Measurements from ENCODE around the gene EFNA2. TPM values are rescaled to one million over a fixed set of nuclear protein-coding genes. Genes with fewer than 3 reads are reported as not detected.

The EFNA2 gene
- polyA plus RNA-seq (2011; rRNA removed): not detected in 2 replicates
- not detected in 2 replicates for polyA minus RNA-seq (2011; rRNA and poly(A)+ RNA removed)

DNA sequence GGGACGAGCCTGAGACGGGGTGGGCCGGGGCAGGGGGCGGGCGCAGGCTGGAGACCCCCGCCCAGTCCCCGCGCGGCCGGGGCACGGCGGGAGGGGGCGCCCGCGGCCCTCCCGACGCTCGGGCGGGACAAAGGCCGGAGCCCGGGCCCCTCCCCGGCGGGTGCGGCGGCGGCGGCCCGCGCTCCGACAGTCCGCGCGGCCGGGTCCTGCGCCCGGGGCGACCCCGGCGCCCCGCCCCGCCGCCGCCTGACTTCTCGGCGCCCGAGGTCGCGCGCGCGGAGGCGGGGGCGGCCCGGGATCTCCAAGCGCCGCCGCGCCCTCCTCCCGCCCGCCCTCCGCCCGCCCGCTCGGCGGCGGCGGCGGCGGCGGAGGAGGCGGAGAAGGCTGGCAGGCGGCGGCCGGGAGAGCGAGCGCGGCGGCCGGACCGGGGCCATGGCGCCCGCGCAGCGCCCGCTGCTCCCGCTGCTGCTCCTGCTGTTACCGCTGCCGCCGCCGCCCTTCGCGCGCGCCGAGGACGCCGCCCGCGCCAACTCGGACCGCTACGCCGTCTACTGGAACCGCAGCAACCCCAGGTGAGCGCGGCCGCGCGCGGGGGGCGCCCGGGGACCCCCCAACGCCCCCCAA, at the start of gene EFNA2:
TSS of gene EFNA2 (plus strand) at position 137 of the 624 bp plus-strand sequence. CDS start at position 433, 296 bp downstream.
- ChIA-PET CTCF (no interaction called here), POLR2A (no interaction called here)
- no peak for TF ChIP-seq CTCF (IDR thresholded peaks at IDR 0.05; ENCODE audit: low read depth, low read length)
- Histone ChIP-seq H3K9me3 (ENCODE audit: control insufficient read depth, insufficient read depth, low read length) (no peaks in the 10 kb centered on the region; the same call in 1 of the 2 replicates), H3K4me3 (ENCODE audit: low read depth, low read length) (no peak within 1 kb of the TSS; the same call in 1 of the 2 replicates), H3K27me3 (ENCODE audit: control insufficient read depth, insufficient read depth, low read length) (peaks cover 50% of the 10 kb centered on the region), H3K27ac (ENCODE audit: low read depth, low read length) (no peak within 1 kb of the TSS)
- DNase-seq (ENCODE audit: low read depth, low spot score): no peak

DNA sequence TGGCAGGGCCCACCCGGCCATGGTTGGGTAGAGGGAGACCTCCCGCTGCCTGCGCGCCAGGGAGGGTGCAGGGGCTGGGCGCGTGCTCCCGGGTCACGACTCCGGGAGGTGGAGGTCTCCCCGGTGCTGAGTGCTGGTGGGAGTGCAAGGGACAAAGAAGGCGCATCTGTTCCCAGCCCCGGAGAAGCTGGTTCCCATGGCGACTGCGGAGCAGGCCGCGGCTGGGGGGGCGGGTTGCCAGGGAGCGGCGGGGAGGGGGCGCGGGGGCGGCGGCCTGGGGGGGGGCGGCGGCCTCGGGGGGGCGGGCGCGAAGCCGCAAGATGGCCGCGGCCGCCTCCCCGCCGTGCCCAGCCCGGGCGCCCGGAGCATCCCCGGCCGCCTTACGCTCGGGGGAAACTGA, 49.1 kb upstream of the EFNA2 start:
- ChIA-PET CTCF (no interaction called here), POLR2A (interaction anchor here (0.5 to 1.3 kb wide), 5 partner anchors 11 to 137 kb away, joined by 3 to 13 read pairs (median 5); partner anchors contain the start of gene CIRBP)
- Histone ChIP-seq H3K4me3 (ENCODE audit: low read depth, low read length) (peak overlapping the region; percentile 73), H3K27me3 (ENCODE audit: control insufficient read depth, insufficient read depth, low read length) (no peaks in the 10 kb centered on the region), H3K27ac (ENCODE audit: low read depth, low read length) (peak overlapping the region; percentile 21), H3K9me3 (ENCODE audit: control insufficient read depth, insufficient read depth, low read length) (no peaks in the 10 kb centered on the region; the same call in 1 of the 2 replicates)
- TF ChIP-seq CTCF (IDR thresholded peaks at IDR 0.05; ENCODE audit: low read depth, low read length): no peak
- DNase-seq (ENCODE audit: low read depth, low spot score): no peak

DNA sequence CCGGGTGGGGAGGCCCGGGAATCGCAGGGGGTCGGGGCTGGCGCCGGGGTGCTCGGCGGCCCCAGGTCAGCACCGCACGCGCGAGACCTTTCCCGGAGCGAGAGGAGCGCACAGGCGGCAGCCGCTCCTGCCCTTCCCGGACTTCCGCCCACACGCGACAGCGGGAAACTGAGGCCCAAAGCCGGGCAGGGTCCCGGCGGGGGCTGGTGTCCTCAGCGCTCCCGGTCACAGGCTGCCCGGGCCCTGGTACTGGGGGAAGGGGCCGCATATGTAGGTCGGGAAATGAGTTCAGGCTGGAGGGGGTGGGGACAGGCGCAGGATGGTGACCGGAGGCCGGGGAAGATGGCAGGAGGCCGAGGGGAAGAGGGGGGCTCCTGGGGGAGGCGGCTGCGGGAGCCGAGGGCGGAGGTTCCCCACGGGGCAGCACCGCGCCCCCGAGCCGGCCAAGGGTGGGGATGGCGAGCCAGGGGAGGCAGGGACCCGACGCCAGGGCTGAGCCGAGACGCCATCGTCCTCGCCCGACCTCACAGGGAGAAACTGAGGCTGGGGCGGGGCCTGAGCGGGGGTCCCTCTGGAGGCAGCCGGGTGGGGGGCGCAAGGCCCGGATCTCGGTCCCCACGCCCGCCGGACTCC, 48.5 kb upstream of the EFNA2 start:
- ChIA-PET CTCF (no interaction called here), POLR2A (interaction anchor here (0.5 kb wide), 1 partner anchor 58 kb away, joined by 13 read pairs; no protein-coding TSS in a partner anchor)
- H3K9me3 ChIP-seq (ENCODE audit: control insufficient read depth, insufficient read depth, low read length): no peaks in the 10 kb centered on the region; the same call in 1 of the 2 replicates
- no peak for DNase-seq (ENCODE audit: low read depth, low spot score)
- peak overlapping the region; percentile 73 for H3K4me3 ChIP-seq (ENCODE audit: low read depth, low read length)
- no peak for TF ChIP-seq CTCF (IDR thresholded peaks at IDR 0.05; ENCODE audit: low read depth, low read length)
- no peaks in the 10 kb centered on the region for H3K27me3 ChIP-seq (ENCODE audit: control insufficient read depth, insufficient read depth, low read length)
- H3K27ac ChIP-seq (ENCODE audit: low read depth, low read length): peak overlapping the region; percentile 39

GRCh38 chr19:1237754-1238368, 47.8 kb upstream of the EFNA2 start, which contains the start of gene CBARP:
TSS of gene CBARP (minus strand) at chr19:1238005. CDS start at chr19:1236100, 1,905 bp downstream.
- Histone ChIP-seq H3K27ac (ENCODE audit: low read depth, low read length) (peak within 1 kb of the TSS; percentile 39), H3K27me3 (ENCODE audit: control insufficient read depth, insufficient read depth, low read length) (no peaks in the 10 kb centered on the region), H3K4me3 (ENCODE audit: low read depth, low read length) (peak within 1 kb of the TSS; percentile 73), H3K9me3 (ENCODE audit: control insufficient read depth, insufficient read depth, low read length) (no peaks in the 10 kb centered on the region; the same call in 1 of the 2 replicates)
- ChIA-PET CTCF (no interaction called here), POLR2A (interaction anchor here (0.8 kb wide), 1 partner anchor 31 kb away, joined by 7 read pairs; the partner anchor contains the start of gene CIRBP)
- DNase-seq (ENCODE audit: low read depth, low spot score): no peak
- no peak for TF ChIP-seq CTCF (IDR thresholded peaks at IDR 0.05; ENCODE audit: low read depth, low read length)
